PC-3 (cell line): ENCODE data around the gene KIF5C. TPM values are rescaled to one million over a fixed set of nuclear protein-coding genes. Genes with fewer than 3 reads are reported as not detected.

Experiments used
- ATAC-seq: fragments of 200-7000 bp; cut with Tn5 transposase; 2 replicates; pipeline ENCODE4 v1.9.1; 2020; ENCODE audit warnings: mild to moderate bottlenecking, moderate library complexity
- BruUV-seq: library from RNA; stranded (reverse); fragments of 400-500 nt; replicated peaks from 2 replicates; lab custom pipeline; 2021; lab: Mats Ljungman, UMichigan
- CTCF ChIA-PET: fragments of 300-600 bp; sonication (Branson Sonifier 250); formaldehyde crosslinking; loops from one replicate; lab custom pipeline; 2022; ENCODE audit warnings: antibody characterized with exemption; lab: Charles Lee
- POLR2A ChIA-PET: fragments of 300-600 bp; sonication (Branson Sonifier 250); formaldehyde crosslinking; loops from one replicate; lab custom pipeline; 2022; ENCODE audit warnings: antibody characterized with exemption; ENCODE audit not compliant: unreplicated experiment; lab: Charles Lee
- DNase-seq: peaks from one replicate; pipeline ENCODE4 v3.0.0-alpha.2; 2015
- H2AFZ ChIP-seq: fragments of 300-600 bp; sonication (generic); 2 replicates; pipeline ENCODE4 v1.6.0; 2016; ENCODE audit warnings: antibody characterized with exemption, low read length
- H3F3A ChIP-seq: fragments of 300-600 bp; sonication (generic); one replicate; pipeline ENCODE4 v1.6.0; 2017; ENCODE audit warnings: antibody characterized with exemption, low read length, control low read depth, mild to moderate bottlenecking; ENCODE audit not compliant: unreplicated experiment
- H3K27ac ChIP-seq: fragments of 300-600 bp; sonication (generic); 2 replicates; pipeline ENCODE4 v1.5.1; 2016; ENCODE audit warnings: mild to moderate bottlenecking, low read length
- H3K27me3 ChIP-seq: fragments of 300-600 bp; sonication (generic); 2 replicates; pipeline ENCODE4 v1.6.1; 2016; ENCODE audit warnings: low read length, mixed read lengths
- H3K36me3 ChIP-seq: fragments of 300-600 bp; sonication (generic); 2 replicates; pipeline ENCODE4 v1.6.1; 2016; ENCODE audit warnings: low read depth, mixed run types, low read length, mixed read lengths
- H3K4me1 ChIP-seq: fragments of 300-600 bp; sonication (generic); 2 replicates; pipeline ENCODE4 v1.5.1; 2016; ENCODE audit warnings: low read length; ENCODE audit not compliant: insufficient read depth
- H3K4me2 ChIP-seq: fragments of 300-600 bp; sonication (generic); 2 replicates; pipeline ENCODE4 v1.6.0; 2016; ENCODE audit warnings: low read length
- H3K4me3 ChIP-seq: fragments of 300-600 bp; sonication (generic); 2 replicates; pipeline ENCODE4 v1.5.1; 2016; ENCODE audit warnings: mild to moderate bottlenecking, low read length, mixed read lengths
- H3K79me2 ChIP-seq: fragments of 300-600 bp; sonication (generic); 2 replicates; pipeline ENCODE4 v1.6.1; 2017; ENCODE audit warnings: low read length, mixed read lengths
- H3K9ac ChIP-seq: fragments of 300-600 bp; sonication (generic); 2 replicates; pipeline ENCODE4 v1.6.0; 2016; ENCODE audit warnings: mild to moderate bottlenecking, low read length
- H3K9me2 ChIP-seq: fragments of 300-600 bp; sonication (generic); replicated peaks from 2 replicates; pipeline ENCODE4 v1.6.1; 2016; ENCODE audit warnings: mixed run types, low read length, mixed read lengths
- H3K9me3 ChIP-seq: fragments of 300-600 bp; sonication (generic); 2 replicates; pipeline ENCODE4 v1.6.1; 2016; ENCODE audit warnings: low read length, mixed read lengths
- H4K20me1 ChIP-seq: fragments of 300-600 bp; sonication (generic); 2 replicates; pipeline ENCODE4 v1.6.1; 2016; ENCODE audit warnings: low read length, mixed read lengths
- EZH2 ChIP-seq: fragments of 300-600 bp; sonication (generic); IDR thresholded peaks from one replicate; pipeline ENCODE4 v1.6.1; 2017; ENCODE audit warnings: antibody characterized with exemption, mild to moderate bottlenecking, low read length; ENCODE audit not compliant: unreplicated experiment
- EZH2phosphoT487 ChIP-seq: fragments of 300-600 bp; sonication (generic); IDR thresholded peaks from 2 replicates; pipeline ENCODE4 v1.6.1; 2018; ENCODE audit warnings: mild to moderate bottlenecking, antibody characterized with exemption, low read length, borderline replicate concordance
- intact Hi-C: fragments of 100-400 bp; cut with micrococcal nuclease; formaldehyde crosslinking; loops from 2 replicates; pipeline ENCODE4 v1.9.0; 2023
- total RNA-seq: library from RNA; depleted of rRNA; stranded (reverse); fragments of >200 nt; gene quantifications from 2 replicates; pipeline ENCODE4 v1.2.3, GENCODE V29; 2014
- TF ChIP-seq, protein P1 (sequence below): fragments of 300-600 bp; sonication (generic); conservative IDR thresholded peaks from 2 replicates; pipeline ENCODE4 v1.5.1; 2017; ENCODE audit warnings: antibody characterized with exemption, low read depth, mild to moderate bottlenecking, low read length

KIF5C gene
- total RNA-seq, 1 experiment from 2014 or later, result 4.0 TPM

DNA sequence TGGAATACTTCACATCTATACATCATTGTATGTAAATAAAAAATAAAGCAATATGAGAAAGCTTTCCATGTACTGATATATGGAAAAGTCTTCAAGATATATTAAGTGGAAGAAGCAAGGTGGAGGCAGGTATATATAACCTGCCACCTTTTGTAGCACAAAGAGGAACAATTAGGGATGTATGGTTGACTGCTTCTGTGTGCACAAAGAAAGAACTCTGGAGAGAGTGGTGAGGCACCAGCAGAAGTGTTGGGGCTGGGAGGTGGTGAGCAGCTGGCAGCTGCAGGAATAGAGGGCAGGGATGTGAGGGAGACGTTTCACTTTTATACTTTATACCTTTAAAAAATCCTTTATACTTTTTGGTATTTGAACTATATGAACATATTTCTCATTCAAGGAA lies 26.1 kb downstream of the KIF5C start:
- DNase-seq (no peak), ATAC-seq (no peak)
- H3F3A ChIP-seq, result no peaks in the 10 kb centered on the region
- no peaks in the 10 kb centered on the region for H3K4me1 ChIP-seq
- BruUV-seq, result no TSS peak
- intact Hi-C loops, result no loop called here
- H3K27ac ChIP-seq, result no peak overlapping the region
- no peak overlapping the region for H3K4me2 ChIP-seq
- no peak for TF ChIP-seq EZH2phosphoT487
- no peak for TF ChIP-seq EZH2
- TF ChIP-seq, protein P1, sequence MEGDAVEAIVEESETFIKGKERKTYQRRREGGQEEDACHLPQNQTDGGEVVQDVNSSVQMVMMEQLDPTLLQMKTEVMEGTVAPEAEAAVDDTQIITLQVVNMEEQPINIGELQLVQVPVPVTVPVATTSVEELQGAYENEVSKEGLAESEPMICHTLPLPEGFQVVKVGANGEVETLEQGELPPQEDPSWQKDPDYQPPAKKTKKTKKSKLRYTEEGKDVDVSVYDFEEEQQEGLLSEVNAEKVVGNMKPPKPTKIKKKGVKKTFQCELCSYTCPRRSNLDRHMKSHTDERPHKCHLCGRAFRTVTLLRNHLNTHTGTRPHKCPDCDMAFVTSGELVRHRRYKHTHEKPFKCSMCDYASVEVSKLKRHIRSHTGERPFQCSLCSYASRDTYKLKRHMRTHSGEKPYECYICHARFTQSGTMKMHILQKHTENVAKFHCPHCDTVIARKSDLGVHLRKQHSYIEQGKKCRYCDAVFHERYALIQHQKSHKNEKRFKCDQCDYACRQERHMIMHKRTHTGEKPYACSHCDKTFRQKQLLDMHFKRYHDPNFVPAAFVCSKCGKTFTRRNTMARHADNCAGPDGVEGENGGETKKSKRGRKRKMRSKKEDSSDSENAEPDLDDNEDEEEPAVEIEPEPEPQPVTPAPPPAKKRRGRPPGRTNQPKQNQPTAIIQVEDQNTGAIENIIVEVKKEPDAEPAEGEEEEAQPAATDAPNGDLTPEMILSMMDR, result no peak
- H3K36me3 ChIP-seq, result no peaks in the 10 kb centered on the region
- no peak overlapping the region for H3K4me3 ChIP-seq
- peaks cover 33% of the 10 kb centered on the region for H3K27me3 ChIP-seq
- no peak overlapping the region for H3K9ac ChIP-seq
- H4K20me1 ChIP-seq, result no peaks in the 10 kb centered on the region
- ChIA-PET CTCF (interaction anchor here (0.5 kb wide), 1 partner anchor 126 kb away, joined by 7 read pairs; no protein-coding TSS in a partner anchor), POLR2A (no interaction called here)
- H3K9me3 ChIP-seq, result no peaks in the 10 kb centered on the region
- no peaks in the 10 kb centered on the region for H3K9me2 ChIP-seq
- no peaks in the 10 kb centered on the region for H3K79me2 ChIP-seq
- H2AFZ ChIP-seq, result no peak overlapping the region

DNA sequence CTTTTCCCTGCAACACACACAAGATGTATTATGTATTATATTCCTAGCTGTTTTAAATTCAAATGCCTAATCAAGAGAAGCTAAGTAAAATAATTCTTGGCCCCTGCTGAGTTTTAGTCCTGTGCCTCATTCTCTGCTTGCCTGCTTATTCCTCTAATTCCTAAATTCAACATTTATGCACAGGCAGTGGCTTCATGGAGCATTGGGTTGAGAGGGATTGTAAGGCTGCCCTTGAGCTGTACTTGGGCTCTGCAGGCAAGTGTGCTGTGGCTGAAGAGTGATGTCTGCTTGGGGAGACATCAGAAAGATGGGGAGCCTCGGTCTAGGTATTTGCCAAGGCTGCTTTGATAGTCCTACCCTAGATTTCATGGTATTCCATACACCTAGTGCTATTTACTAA lies 27.8 kb downstream of the KIF5C start:
- no peak overlapping the region for H3K4me2 ChIP-seq
- H4K20me1 ChIP-seq, result no peaks in the 10 kb centered on the region
- H3K4me1 ChIP-seq, result no peaks in the 10 kb centered on the region
- TF ChIP-seq EZH2phosphoT487, result no peak
- TF ChIP-seq, protein P1, result no peak
- TF ChIP-seq EZH2, result no peak
- H3K9me2 ChIP-seq, result no peaks in the 10 kb centered on the region
- DNase-seq, result no peak
- no peak overlapping the region for H3K9ac ChIP-seq
- intact Hi-C loops, result no loop called here
- ChIA-PET CTCF (no interaction called here), POLR2A (no interaction called here)
- no peaks in the 10 kb centered on the region for H3K79me2 ChIP-seq
- no peak overlapping the region for H2AFZ ChIP-seq
- H3K27ac ChIP-seq, result no peak overlapping the region
- BruUV-seq, result no TSS peak
- H3K9me3 ChIP-seq, result no peaks in the 10 kb centered on the region
- H3K27me3 ChIP-seq, result peaks cover 33% of the 10 kb centered on the region
- no peaks in the 10 kb centered on the region for H3K36me3 ChIP-seq
- no peak overlapping the region for H3K4me3 ChIP-seq
- no peak for ATAC-seq
- H3F3A ChIP-seq, result no peaks in the 10 kb centered on the region

DNA sequence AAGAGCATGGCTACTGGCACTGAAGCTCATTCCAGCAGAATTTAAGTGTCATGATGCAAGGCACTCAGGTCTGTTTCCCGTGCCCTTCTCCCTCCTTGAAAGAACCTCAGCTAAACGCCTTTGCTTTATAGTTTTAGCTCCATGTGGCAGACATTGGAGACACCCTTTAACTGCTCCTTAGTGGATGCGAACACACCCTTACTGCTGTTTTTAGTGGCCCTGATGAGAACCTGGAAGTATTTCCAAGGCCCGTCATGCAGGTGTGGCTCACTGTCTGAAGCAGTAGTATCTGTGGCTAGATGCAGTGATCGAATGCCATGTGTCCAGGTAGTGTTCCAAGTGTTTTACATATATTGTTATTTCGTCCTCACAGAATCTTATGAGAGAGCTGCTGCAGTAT lies 28.3 kb downstream of the KIF5C start:
- ATAC-seq, result no peak
- Histone ChIP-seq H3K9me3 (no peaks in the 10 kb centered on the region), H3K4me2 (no peak overlapping the region), H3K27me3 (peaks cover 33% of the 10 kb centered on the region), H3K9me2 (no peaks in the 10 kb centered on the region), H3F3A (no peaks in the 10 kb centered on the region), H3K36me3 (no peaks in the 10 kb centered on the region), H3K4me1 (no peaks in the 10 kb centered on the region), H3K27ac (no peak overlapping the region), H3K9ac (no peak overlapping the region), H3K4me3 (no peak overlapping the region), H4K20me1 (no peaks in the 10 kb centered on the region), H3K79me2 (no peaks in the 10 kb centered on the region), H2AFZ (no peak overlapping the region)
- no peak for DNase-seq
- TF ChIP-seq, protein P1, result no peak
- TF ChIP-seq EZH2, result no peak
- intact Hi-C loops, result no loop called here
- ChIA-PET CTCF (no interaction called here), POLR2A (no interaction called here)
- BruUV-seq, result no TSS peak
